CD14-positive monocyte (primary cell): ENCODE measurements around the gene STARD3. TPM values are rescaled to one million over a fixed set of nuclear protein-coding genes. Genes with fewer than 3 reads are reported as not detected.

ENCODE experiments used
- DNase-seq, 3 donors: peaks; one replicate each; pipeline ENCODE4 v3.0.0-alpha.2; 2011 to 2022
- H2AFZ ChIP-seq: 2 replicates; pipeline ENCODE4 v1.6.0; 2012; ENCODE audit warnings: mild to moderate bottlenecking, low read depth, low read length, inconsistent platforms; ENCODE audit not compliant: insufficient read depth, poor library complexity, severe bottlenecking
- H3K27ac ChIP-seq, 2 donors: 1 replicate in 1 of 2; 2 replicates in 1 of 2; pipeline ENCODE4 v1.5.1; 2012 to 2013; ENCODE audit warnings: low read length in 2 of 2, control low read depth in 1 of 2, inconsistent platforms in 1 of 2, low read depth in 1 of 2, mild to moderate bottlenecking in 1 of 2
- H3K27me3 ChIP-seq, 2 donors: one replicate each; pipeline versions ENCODE4 v1.6.0 to v1.6.1; 2011 to 2013; ENCODE audit warnings: low read length in 2 of 2; ENCODE audit not compliant: control insufficient read depth in 2 of 2, insufficient read depth in 2 of 2
- H3K36me3 ChIP-seq, 2 donors: replicated peaks in 1 of 2; 1 replicate in 1 of 2; 2 replicates in 1 of 2; pipeline versions ENCODE4 v1.5.1 to v1.6.1; 2012 to 2013; ENCODE audit warnings: low read length in 2 of 2, control low read depth in 1 of 2, inconsistent platforms in 1 of 2, mild to moderate bottlenecking in 1 of 2; ENCODE audit not compliant: insufficient read depth in 2 of 2, control insufficient read depth in 1 of 2
- H3K4me1 ChIP-seq, 2 donors: 1 replicate in 1 of 2; 2 replicates in 1 of 2; pipeline versions ENCODE4 v1.5.1 to v1.6.1; 2012 to 2013; ENCODE audit warnings: low read length in 2 of 2, control low read depth in 1 of 2, inconsistent platforms in 1 of 2, mild to moderate bottlenecking in 1 of 2, moderate library complexity in 1 of 2; ENCODE audit not compliant: insufficient read depth in 2 of 2, control insufficient read depth in 1 of 2
- H3K4me2 ChIP-seq: replicated peaks from 2 replicates; pipeline ENCODE3; 2012; ENCODE audit warnings: low read length, moderate library complexity, mild to moderate bottlenecking; ENCODE audit not compliant: poor library complexity, severe bottlenecking; ENCODE audit errors: extremely low read depth
- H3K4me3 ChIP-seq, 3 experiments: fragments of 200-600 bp in 1 of 3; sonication (generic) in 1 of 3; replicated peaks in 1 of 3; 1 replicate in 2 of 3; 2 replicates in 1 of 3; pipeline ENCODE4 v1.5.1; 2011 to 2013; ENCODE audit warnings: low read length in 3 of 3, mild to moderate bottlenecking in 3 of 3, control low read depth in 2 of 3, low read depth in 2 of 3, inconsistent platforms in 1 of 3, moderate library complexity in 1 of 3
- H3K79me2 ChIP-seq: 2 replicates; pipeline ENCODE4 v1.6.0; 2012; ENCODE audit warnings: mild to moderate bottlenecking, control low read depth, inconsistent platforms, low read length, moderate library complexity; ENCODE audit not compliant: insufficient read depth
- H3K9ac ChIP-seq: 2 replicates; pipeline ENCODE4 v1.6.0; 2017; ENCODE audit warnings: low read length, mild to moderate bottlenecking; ENCODE audit not compliant: insufficient read depth, poor library complexity, severe bottlenecking
- H3K9me3 ChIP-seq, 2 donors: replicated peaks in 1 of 2; 1 replicate in 1 of 2; 2 replicates in 1 of 2; pipeline versions ENCODE4 v1.5.1 to v1.6.1; 2012 to 2013; ENCODE audit warnings: low read length in 2 of 2, control low read depth in 1 of 2; ENCODE audit not compliant: control insufficient read depth in 1 of 2, insufficient read depth in 1 of 2
- H4K20me1 ChIP-seq: 2 replicates; pipeline ENCODE4 v1.6.0; 2012; ENCODE audit warnings: mild to moderate bottlenecking, low read length, control low read depth, moderate library complexity; ENCODE audit not compliant: insufficient read depth
- H3K27ac Mint-ChIP-seq, 7 donors: one replicate each; pipeline ENCODE4 v1.8.0; 2020; ENCODE audit warnings: mild to moderate bottlenecking in 7 of 7, mixed read lengths in 7 of 7, moderate library complexity in 6 of 7, inconsistent platforms in 2 of 7
- H3K27me3 Mint-ChIP-seq, 3 donors: one replicate each; pipeline ENCODE4 v1.8.0; 2021 to 2022; ENCODE audit warnings: low read depth in 3 of 3, mild to moderate bottlenecking in 3 of 3, mixed read lengths in 3 of 3, moderate library complexity in 3 of 3, inconsistent platforms in 1 of 3
- H3K36me3 Mint-ChIP-seq, 2 donors: one replicate each; pipeline ENCODE4 v1.8.0; 2020; ENCODE audit warnings: mixed read lengths in 2 of 2, inconsistent platforms in 1 of 2, mild to moderate bottlenecking in 1 of 2
- H3K4me1 Mint-ChIP-seq: one replicate; pipeline ENCODE4 v1.8.0; 2020; ENCODE audit warnings: mild to moderate bottlenecking, mixed read lengths
- H3K4me3 Mint-ChIP-seq, 2 donors: one replicate each; pipeline ENCODE4 v1.8.0; 2020; ENCODE audit warnings: mild to moderate bottlenecking in 2 of 2, mixed read lengths in 2 of 2, moderate library complexity in 1 of 2
- H3K9me3 Mint-ChIP-seq, 7 donors: one replicate each; pipeline ENCODE4 v1.8.0; 2020 to 2022; ENCODE audit warnings: mixed read lengths in 7 of 7, mild to moderate bottlenecking in 6 of 7, moderate library complexity in 6 of 7, inconsistent platforms in 2 of 7
- WGBS: methylation state at CpG from one replicate; pipeline ENCODE4 v1.1.5; 2013; ENCODE audit warnings: missing lambda C conversion rate; ENCODE audit not compliant: insufficient coverage; 5-methylcytosine and 5-hydroxymethylcytosine counted together
- intact Hi-C, 2 donors: fragments of 100-400 bp; cut with micrococcal nuclease; formaldehyde crosslinking; loops; one replicate each; pipeline versions ENCODE4 v1.15.0 to v1.15.1; 2023
- polyA plus RNA-seq, 3 donors: library from polyadenylated mRNA; depleted of rRNA in 1 of 3; unstranded in 2 of 3; stranded (reverse) in 1 of 3; fragments of 300-500 nt in 2 of 3; fragments of >200 nt in 1 of 3; fragmentation: Illumina TruSeq in 2 of 3; gene quantifications; 1 replicate in 2 of 3; 2 replicates in 1 of 3; pipeline ENCODE4 v1.2.3, GENCODE V29; 2012 to 2021
- TF ChIP-seq, protein P1 (sequence below): fragments of 200-600 bp; IDR thresholded peaks from one replicate; pipeline ENCODE4 v1.8.0; 2022; ENCODE audit warnings: antibody characterized with exemption, mild to moderate bottlenecking

Gene STARD3
- polyA plus RNA-seq, 3 donors: 35.1 to 114 (median 45.3) TPM

- H3K4me2 ChIP-seq: no peak overlapping the region
- H3K27me3 ChIP-seq: peaks cover 16 to 60% of the 10 kb centered on the region in 2 donors
- H3K9me3 ChIP-seq: no peaks in the 10 kb centered on the region
- Mint-ChIP-seq H3K27ac (no peak overlapping the region), H3K27me3 (peaks cover 49 to 79% (median 72%) of the 10 kb centered on the region in 3 donors), H3K4me3 (peak overlapping the region in 1 of 2 donors; percentile 11), H3K9me3 (peaks cover 0 to 11% (median 2%) of the 10 kb centered on the region in 7 donors), H3K36me3 (no peaks in the 10 kb centered on the region), H3K4me1 (peaks cover 18% of the 10 kb centered on the region)
- 94% methylated on average over 8 of the region's 8 CpGs for WGBS
- H3K9ac ChIP-seq: no peak overlapping the region
- DNase-seq: no peak
- H3K4me3 ChIP-seq: no peak overlapping the region
- intact Hi-C loops: loop anchor here (5.0 kb wide), 4 partner anchors 43 to 128 kb away; partner anchors contain the start of genes MIEN1 (in 1 of the 2), PNMT (in 1 of the 2) and TCAP (in 1 of the 2)
- TF ChIP-seq, protein P1, sequence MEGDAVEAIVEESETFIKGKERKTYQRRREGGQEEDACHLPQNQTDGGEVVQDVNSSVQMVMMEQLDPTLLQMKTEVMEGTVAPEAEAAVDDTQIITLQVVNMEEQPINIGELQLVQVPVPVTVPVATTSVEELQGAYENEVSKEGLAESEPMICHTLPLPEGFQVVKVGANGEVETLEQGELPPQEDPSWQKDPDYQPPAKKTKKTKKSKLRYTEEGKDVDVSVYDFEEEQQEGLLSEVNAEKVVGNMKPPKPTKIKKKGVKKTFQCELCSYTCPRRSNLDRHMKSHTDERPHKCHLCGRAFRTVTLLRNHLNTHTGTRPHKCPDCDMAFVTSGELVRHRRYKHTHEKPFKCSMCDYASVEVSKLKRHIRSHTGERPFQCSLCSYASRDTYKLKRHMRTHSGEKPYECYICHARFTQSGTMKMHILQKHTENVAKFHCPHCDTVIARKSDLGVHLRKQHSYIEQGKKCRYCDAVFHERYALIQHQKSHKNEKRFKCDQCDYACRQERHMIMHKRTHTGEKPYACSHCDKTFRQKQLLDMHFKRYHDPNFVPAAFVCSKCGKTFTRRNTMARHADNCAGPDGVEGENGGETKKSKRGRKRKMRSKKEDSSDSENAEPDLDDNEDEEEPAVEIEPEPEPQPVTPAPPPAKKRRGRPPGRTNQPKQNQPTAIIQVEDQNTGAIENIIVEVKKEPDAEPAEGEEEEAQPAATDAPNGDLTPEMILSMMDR: no peak
- H3K36me3 ChIP-seq: no peaks in the 10 kb centered on the region
- no peaks in the 10 kb centered on the region for H4K20me1 ChIP-seq
- peaks cover 9 to 22% of the 10 kb centered on the region in 2 donors for H3K4me1 ChIP-seq
- no peaks in the 10 kb centered on the region for H3K79me2 ChIP-seq
- H3K27ac ChIP-seq: no peak overlapping the region
- no peak overlapping the region for H2AFZ ChIP-seq
Observed at GRCh38 chr17:39624313-39624712, 12.6 kb upstream of the STARD3 start.

DNA sequence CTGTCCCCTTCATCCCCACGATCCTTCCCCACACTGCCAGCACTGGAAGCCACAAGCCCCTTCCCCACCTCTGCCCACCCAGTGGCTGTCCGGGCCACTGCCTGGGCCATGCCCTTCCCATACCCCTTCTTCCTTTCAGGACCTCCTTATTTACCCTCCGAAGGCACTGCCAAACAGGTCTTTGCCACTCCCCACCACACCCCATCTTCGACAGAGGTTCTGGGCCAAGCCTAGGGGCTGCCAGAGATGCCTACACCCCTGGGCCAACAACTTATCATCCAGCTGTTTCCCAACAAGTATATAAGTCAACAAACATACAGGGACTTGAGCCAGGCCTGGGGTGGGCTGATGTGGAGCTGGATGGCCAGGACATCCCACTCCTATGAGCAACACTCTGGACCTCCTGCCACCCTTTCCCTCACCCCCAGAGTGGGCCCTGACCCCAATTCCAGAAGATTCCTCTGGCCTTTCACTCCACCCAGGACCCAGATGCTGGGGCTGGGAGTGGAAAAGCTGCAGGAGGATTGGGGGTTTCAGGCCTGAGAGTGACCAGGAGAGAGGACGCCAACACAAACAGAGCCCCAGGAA, 11.7 kb upstream of the STARD3 start:
- no peaks in the 10 kb centered on the region for H3K36me3 ChIP-seq
- H3K27ac ChIP-seq: no peak overlapping the region
- H3K4me2 ChIP-seq: no peak overlapping the region
- H3K79me2 ChIP-seq: no peaks in the 10 kb centered on the region
- H3K9me3 ChIP-seq: no peaks in the 10 kb centered on the region
- H3K4me3 ChIP-seq: no peak overlapping the region
- H3K4me1 ChIP-seq: peaks cover 19 to 32% of the 10 kb centered on the region in 2 donors
- Mint-ChIP-seq H3K4me3 (peak overlapping the region in 1 of 2 donors; percentile 80), H3K4me1 (peaks cover 28% of the 10 kb centered on the region), H3K27ac (no peak overlapping the region), H3K36me3 (no peaks in the 10 kb centered on the region), H3K27me3 (peaks cover 45 to 69% (median 62%) of the 10 kb centered on the region in 3 donors), H3K9me3 (peaks cover 0 to 11% (median 2%) of the 10 kb centered on the region in 7 donors)
- TF ChIP-seq, protein P1: no peak
- intact Hi-C loops: no loop called here
- H3K9ac ChIP-seq: no peak overlapping the region
- 97% methylated on average over 3 of the region's 5 CpGs for WGBS
- peaks cover 16 to 54% of the 10 kb centered on the region in 2 donors for H3K27me3 ChIP-seq
- no peak for DNase-seq
- no peaks in the 10 kb centered on the region for H4K20me1 ChIP-seq
- H2AFZ ChIP-seq: no peak overlapping the region
